Activated CD8-positive, alpha-beta T cell treated with anti-CD3 and anti-CD28 coated beads for 36 hours (primary cell): ENCODE measurements around the gene STOM. TPM values are rescaled to one million over a fixed set of nuclear protein-coding genes. Genes with fewer than 3 reads are reported as not detected.

ENCODE experiments used
- ATAC-seq: fragments of 200-7000 bp; cut with Tn5 transposase; one replicate; pipeline ENCODE4 v1.10.0; 2021; ENCODE audit warnings: mild to moderate bottlenecking, moderate library complexity
- CTCF ChIA-PET: fragments of 350-600 bp; sonication (Branson Sonifier 250); formaldehyde crosslinking; loops from one replicate; lab custom pipeline; 2021; ENCODE audit warnings: antibody characterized with exemption; lab: Charles Lee
- POLR2A ChIA-PET: fragments of 350-600 bp; sonication (Branson Sonifier 250); formaldehyde crosslinking; loops from one replicate; lab custom pipeline; 2021; ENCODE audit warnings: antibody characterized with exemption; lab: Charles Lee
- DNase-seq: peaks from one replicate; pipeline ENCODE4 v3.0.0-alpha.2; 2020
- H3K27ac Mint-ChIP-seq: one replicate; pipeline ENCODE4 v1.8.0; 2021; ENCODE audit warnings: mild to moderate bottlenecking, mixed read lengths
- H3K27me3 Mint-ChIP-seq: one replicate; pipeline ENCODE4 v1.8.0; 2021; ENCODE audit warnings: mixed read lengths
- H3K36me3 Mint-ChIP-seq: one replicate; pipeline ENCODE4 v1.8.0; 2021; ENCODE audit warnings: low read depth, mixed read lengths
- H3K4me1 Mint-ChIP-seq: one replicate; pipeline ENCODE4 v1.8.0; 2021; ENCODE audit warnings: low read depth, mixed read lengths
- H3K4me3 Mint-ChIP-seq: one replicate; pipeline ENCODE4 v1.8.0; 2021; ENCODE audit warnings: mild to moderate bottlenecking, moderate library complexity, mixed read lengths
- H3K9me3 Mint-ChIP-seq: one replicate; pipeline ENCODE4 v1.8.0; 2021; ENCODE audit warnings: mixed read lengths
- CTCF ChIP-seq: fragments of 200-600 bp; IDR thresholded peaks from one replicate; pipeline ENCODE4 v1.8.0; 2022; ENCODE audit warnings: antibody characterized with exemption, mild to moderate bottlenecking
- intact Hi-C: fragments of 100-400 bp; cut with micrococcal nuclease; formaldehyde crosslinking; loops from one replicate; pipeline ENCODE4 v1.10.0; 2022
- total RNA-seq, 2 experiments: library from RNA; stranded (reverse); gene quantifications; one replicate each; pipeline ENCODE4 v1.2.3, GENCODE V29; 2021

The STOM gene
- total RNA-seq, 2 experiments from 2014 or later: 31.7 to 32.5 TPM

GRCh38 chr9:121297389-121297788 is 72.7 kb downstream of the STOM start:
- H3K4me3 Mint-ChIP-seq: no peak overlapping the region
- DNase-seq (no peak), ATAC-seq (no peak)
- intact Hi-C loops: no loop called here
- no peak for TF ChIP-seq CTCF
- no peak overlapping the region for H3K27ac Mint-ChIP-seq
- peaks cover 16% of the 10 kb centered on the region for H3K4me1 Mint-ChIP-seq
- H3K27me3 Mint-ChIP-seq: peaks cover 16% of the 10 kb centered on the region
- POLR2A ChIA-PET: no interaction called here
- H3K9me3 Mint-ChIP-seq: no peaks in the 10 kb centered on the region
- CTCF ChIA-PET: interaction anchor here (0.7 kb wide), 1 partner anchor 22 kb away, joined by 3 read pairs; no protein-coding TSS in a partner anchor
- H3K36me3 Mint-ChIP-seq: no peaks in the 10 kb centered on the region

- DNase-seq: no peak
- Mint-ChIP-seq H3K27me3 (peaks cover 16% of the 10 kb centered on the region), H3K27ac (no peak overlapping the region), H3K9me3 (no peaks in the 10 kb centered on the region), H3K4me1 (peaks cover 16% of the 10 kb centered on the region), H3K36me3 (no peaks in the 10 kb centered on the region), H3K4me3 (no peak overlapping the region)
- no peak for ATAC-seq
- ChIA-PET POLR2A (interaction anchor here (0.7 kb wide), 1 partner anchor 21 kb away, joined by 3 read pairs; no protein-coding TSS in a partner anchor), CTCF (interaction anchor here (0.7 kb wide), 1 partner anchor 23 kb away, joined by 3 read pairs; no protein-coding TSS in a partner anchor)
- no peak for TF ChIP-seq CTCF
- intact Hi-C loops: no loop called here
Measured at GRCh38 chr9:121296213-121297127, 73.6 kb downstream of the STOM start.

- H3K36me3 Mint-ChIP-seq: no peaks in the 10 kb centered on the region
- H3K4me3 Mint-ChIP-seq: no peak overlapping the region
- POLR2A ChIA-PET: interaction anchor here (0.7 kb wide), 1 partner anchor 21 kb away, joined by 3 read pairs; no protein-coding TSS in a partner anchor
- intact Hi-C loops: no loop called here
- H3K9me3 Mint-ChIP-seq: no peaks in the 10 kb centered on the region
- TF ChIP-seq CTCF: no peak
- peaks cover 16% of the 10 kb centered on the region for H3K4me1 Mint-ChIP-seq
- DNase-seq (no peak), ATAC-seq (no peak)
- peaks cover 16% of the 10 kb centered on the region for H3K27me3 Mint-ChIP-seq
- CTCF ChIA-PET: no interaction called here
- H3K27ac Mint-ChIP-seq: no peak overlapping the region
Measured at GRCh38 chr9:121295662-121296191, 74.3 kb downstream of the STOM start.

- POLR2A ChIA-PET: no interaction called here
- Mint-ChIP-seq H3K36me3 (no peaks in the 10 kb centered on the region), H3K27ac (no peak overlapping the region), H3K27me3 (peaks cover 11% of the 10 kb centered on the region), H3K4me1 (peaks cover 10% of the 10 kb centered on the region), H3K4me3 (no peak overlapping the region), H3K9me3 (no peaks in the 10 kb centered on the region)
- DNase-seq: no peak
- CTCF ChIA-PET: no interaction called here
- no peak for TF ChIP-seq CTCF
- no peak for ATAC-seq
- intact Hi-C loops: no loop called here
Measured at GRCh38 chr9:121294866-121295661, 75.0 kb downstream of the STOM start.
